GM18498 (cell line): ENCODE results near the gene MRPS18A.
"Not testable (repeated sequence)": the region's sequence is repeated elsewhere in the genome, so short reads cannot be mapped to it uniquely, and the experiment has no call there.

Experiments
- ATAC-seq: cut with Tn5 transposase; IDR thresholded peaks from one replicate; pipeline ENCODE4 v1.9.1; 2021; ENCODE audit warnings: mild to moderate bottlenecking, moderate library complexity; ENCODE audit not compliant: unreplicated experiment

Gene MRPS18A

GRCh38 chr6:43717822-43718221 is 30.2 kb upstream of the MRPS18A start:
- no peak for ATAC-seq

- ATAC-seq: no peak
Measured at GRCh38 chr6:43717389-43717788, 29.8 kb upstream of the MRPS18A start.

- ATAC-seq: no peak
Measured at GRCh38 chr6:43716099-43716498, 28.5 kb upstream of the MRPS18A start.

- ATAC-seq: peak; percentile 90
Measured at GRCh38 chr6:43715056-43715788, 27.6 kb upstream of the MRPS18A start.

GRCh38 chr6:43714311-43715055 is 26.9 kb upstream of the MRPS18A start:
- ATAC-seq: no peak

GRCh38 chr6:43713643-43714310 is 26.2 kb upstream of the MRPS18A start:
- no peak for ATAC-seq

GRCh38 chr6:43712579-43712978 is 25.0 kb upstream of the MRPS18A start:
- ATAC-seq: no peak

GRCh38 chr6:43710576-43710975 is 23.0 kb upstream of the MRPS18A start:
- ATAC-seq: no peak

GRCh38 chr6:43709654-43710303 is 22.2 kb upstream of the MRPS18A start:
- no peak for ATAC-seq

- no peak for ATAC-seq
Measured at GRCh38 chr6:43708860-43709653, 21.5 kb upstream of the MRPS18A start.

- no peak for ATAC-seq
Measured at GRCh38 chr6:43707767-43708166, 20.2 kb upstream of the MRPS18A start.

GRCh38 chr6:43707269-43707668 is 19.7 kb upstream of the MRPS18A start:
- ATAC-seq: no peak

- ATAC-seq: no peak
Measured at GRCh38 chr6:43706788-43707187, 19.2 kb upstream of the MRPS18A start.

- ATAC-seq: no peak
Measured at GRCh38 chr6:43705996-43706395, 18.4 kb upstream of the MRPS18A start.

GRCh38 chr6:43703512-43704429 is 16.2 kb upstream of the MRPS18A start:
- no peak for ATAC-seq

- ATAC-seq: no peak
Measured at GRCh38 chr6:43702534-43703440, 15.2 kb upstream of the MRPS18A start.

GRCh38 chr6:43702171-43702533 is 14.6 kb upstream of the MRPS18A start:
- no peak for ATAC-seq

- ATAC-seq: not testable (repeated sequence)
Measured at GRCh38 chr6:43700939-43701560, 13.5 kb upstream of the MRPS18A start.
